K562 (cell line): ENCODE data around the gene POLN. TPM values are rescaled to one million over a fixed set of nuclear protein-coding genes. Genes with fewer than 3 reads are reported as not detected.

Source experiments
- BHLHE40 ChIP-seq: IDR thresholded peaks from 2 replicates; pipeline ENCODE4 v1.6.1; 2011; ENCODE audit warnings: low read length, improper control_type of control experiment
- ELK3 ChIP-seq: fragments of 450-650 bp; formaldehyde crosslinking; IDR thresholded peaks from 2 replicates; pipeline ENCODE4 v1.4.0; 2020; ENCODE audit warnings: mild to moderate bottlenecking
- GABPB1 ChIP-seq: sonication (generic); formaldehyde crosslinking; IDR thresholded peaks from 2 replicates; pipeline ENCODE4 v1.8.0; 2022; ENCODE audit warnings: mild to moderate bottlenecking, missing genetic modification reagents
- HDAC2 ChIP-seq: fragments of 450-650 bp; IDR thresholded peaks from 2 replicates; pipeline ENCODE4 v1.6.1; 2016; ENCODE audit warnings: mild to moderate bottlenecking
- HES1 ChIP-seq: fragments of 450-650 bp; IDR thresholded peaks from 2 replicates; pipeline ENCODE4 v1.6.1; 2016; ENCODE audit warnings: low read depth, mild to moderate bottlenecking, moderate library complexity
- ILK ChIP-seq: fragments of 450-650 bp; IDR thresholded peaks from 2 replicates; pipeline ENCODE4 v1.6.1; 2016; ENCODE audit warnings: missing genetic modification characterization, low read depth, mild to moderate bottlenecking, missing compliant biosample characterization, moderate library complexity, borderline replicate concordance
- MBD2 ChIP-seq: sonication (generic); IDR thresholded peaks from 2 replicates; pipeline ENCODE4 v1.6.1; 2016; ENCODE audit warnings: low read depth, borderline replicate concordance
- MCM2 ChIP-seq: fragments of 450-650 bp; IDR thresholded peaks from 2 replicates; pipeline ENCODE4 v1.6.1; 2017; ENCODE audit warnings: low read depth, mild to moderate bottlenecking
- NCOA4 ChIP-seq: fragments of 450-650 bp; IDR thresholded peaks from 2 replicates; pipeline ENCODE4 v1.6.1; 2018; ENCODE audit warnings: mild to moderate bottlenecking; ENCODE audit not compliant: partially characterized antibody
- NFATC3 ChIP-seq: fragments of 450-650 bp; IDR thresholded peaks from 2 replicates; pipeline ENCODE4 v1.6.1; 2017; ENCODE audit warnings: mild to moderate bottlenecking
- RBM14 ChIP-seq: fragments of 200-400 bp; formaldehyde crosslinking; IDR thresholded peaks from 2 replicates; pipeline ENCODE4 v1.6.1; 2018; ENCODE audit warnings: low read depth, mild to moderate bottlenecking, low read length, moderate library complexity, borderline replicate concordance; ENCODE audit not compliant: insufficient read depth
- TCF7L2 ChIP-seq: fragments of 150-350 bp; IDR thresholded peaks from 2 replicates; pipeline ENCODE4 v1.6.1; 2016; ENCODE audit warnings: low read depth, mild to moderate bottlenecking, low read length, moderate library complexity
- YY1 ChIP-seq, 3 experiments: IDR thresholded peaks; 2 replicates each; pipeline ENCODE4 v1.6.1; 2011; ENCODE audit warnings: low read length in 2 of 3, mild to moderate bottlenecking in 2 of 3, moderate library complexity in 2 of 3, borderline replicate concordance in 1 of 3, control low read depth in 1 of 3, low read depth in 1 of 3; ENCODE audit not compliant: insufficient read depth in 3 of 3, insufficient replicate concordance in 2 of 3, control insufficient read depth in 1 of 3, insufficient read length in 1 of 3; ENCODE audit errors: extremely low read depth in 1 of 3
- ZNF445 ChIP-seq: fragments of 250-450 bp; sonication (Bioruptor Pico); IDR thresholded peaks from 2 replicates; pipeline ENCODE4 v1.4.0; 2020; ENCODE audit warnings: low read depth, mild to moderate bottlenecking, moderate library complexity
- ZNF561 ChIP-seq: fragments of 450-650 bp; formaldehyde crosslinking; conservative IDR thresholded peaks from 2 replicates; pipeline ENCODE4 v1.4.0; 2020; ENCODE audit warnings: mild to moderate bottlenecking, moderate library complexity
- ZNF717 ChIP-seq: fragments of 250-450 bp; sonication (Bioruptor Pico); IDR thresholded peaks from 2 replicates; pipeline ENCODE4 v1.5.0; 2021
- polyA plus RNA-seq, 8 experiments: library from polyadenylated mRNA; depleted of rRNA in 4 of 8; stranded (reverse) in 5 of 8; unstranded in 3 of 8; fragments of >200 nt; fragmentation: Nextera tagmentation in 2 of 8; fragmentation: Illumina TruSeq in 1 of 8; extraction: Ambion mirVana in 2 of 8; extraction: Trizol in 1 of 8; gene quantifications; 2 replicates each; pipeline versions ENCODE4 v1.2.1 to v1.2.3, GENCODE V29; 2011 to 2014; ENCODE audit warnings: inconsistent platforms in 1 of 8, missing spikeins in 1 of 8
- total RNA-seq, 7 experiments: library from RNA; depleted of rRNA in 6 of 7; stranded (reverse); fragments of >200 nt in 6 of 7; fragmentation: Illumina TruSeq in 2 of 7; extraction: Trizol in 2 of 7; gene quantifications; 2 replicates each; pipeline versions ENCODE4 v1.2.1 to v1.2.3, GENCODE V29; 2011 to 2021; ENCODE audit warnings: low replicate concordance in 1 of 7

POLN gene
- total and polyA plus RNA-seq, 9 of the 15 experiments (the other 6 are each of a cell fraction or from before 2014, with no cell fraction given) = 0.08 to 0.91 (median 0.32) TPM

GRCh38 chr4:2041239-2042130 lies 200.4 kb downstream of the POLN start (continued):
- TF ChIP-seq NFATC3 (no peak), MBD2 (no peak), NCOA4 (no peak), ZNF561 (CRISPR knock-in tag) (no peak), MCM2 (no peak), ZNF717 (CRISPR knock-in tag) (no peak), ELK3 (CRISPR knock-in tag) (no peak), RBM14 (no peak), HDAC2 (peak; percentile 79), BHLHE40 (no peak), TCF7L2 (no peak), YY1 (IDR thresholded peaks at IDR 0.05; ENCODE audit: borderline replicate concordance in 1 of 3, control insufficient read depth in 1 of 3, extremely low read depth in 1 of 3, insufficient read depth in 3 of 3, insufficient read length in 1 of 3, insufficient replicate concordance in 2 of 3, low read depth in 1 of 3, low read length in 2 of 3) (peak in 1 of 3 experiments; percentile 30), ZNF445 (CRISPR knock-in tag) (no peak), ILK (tag) (no peak), GABPB1 (CRISPR knock-in tag) (peak; percentile 68; the same call in 1 of the 2 replicates), HES1 (no peak)
